Stimulated activated CD8-positive, alpha-beta memory T cell treated with anti-CD3 and anti-CD28 coated beads, Interleukin-15, amount 100 ng/mL, for 1 hour (primary cell): Measurements from ENCODE around the gene CCDC141.

ENCODE experiments used
- DNase-seq: peaks from one replicate; pipeline ENCODE4 v3.0.0-alpha.2; 2020; ENCODE audit warnings: low read depth

The CCDC141 gene

DNA sequence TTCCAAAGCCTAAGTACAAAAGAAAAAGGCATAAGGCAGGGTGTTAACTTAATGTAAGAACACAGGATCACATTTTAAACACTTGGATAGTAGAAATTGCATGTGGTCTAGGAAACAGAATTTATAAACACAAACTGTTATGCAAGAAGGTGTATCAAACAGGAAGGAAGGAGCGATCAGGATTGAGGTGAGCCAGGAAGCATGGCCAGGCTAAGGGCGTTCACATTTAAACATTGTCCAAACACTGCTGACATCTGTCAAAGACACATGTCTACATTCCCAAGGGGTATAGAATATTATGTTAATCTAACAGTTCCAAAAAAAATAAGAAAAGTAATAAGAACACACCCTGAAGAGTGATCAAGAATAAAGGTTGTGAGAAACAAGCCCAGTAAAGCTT, 71.3 kb downstream of the CCDC141 start:
- no peak for DNase-seq

- DNase-seq: no peak
Observed at GRCh38 chr2:178976351-178976750, 73.6 kb downstream of the CCDC141 start.

- no peak for DNase-seq
Observed at GRCh38 chr2:178962805-178963433, 87.0 kb downstream of the CCDC141 start.

- no peak for DNase-seq
Observed at GRCh38 chr2:178962152-178962551, 87.8 kb downstream of the CCDC141 start.

- no peak for DNase-seq
Observed at GRCh38 chr2:178954049-178954448, 95.9 kb downstream of the CCDC141 start.

GRCh38 chr2:178951266-178952006, 98.5 kb downstream of the CCDC141 start:
- no peak for DNase-seq

DNA sequence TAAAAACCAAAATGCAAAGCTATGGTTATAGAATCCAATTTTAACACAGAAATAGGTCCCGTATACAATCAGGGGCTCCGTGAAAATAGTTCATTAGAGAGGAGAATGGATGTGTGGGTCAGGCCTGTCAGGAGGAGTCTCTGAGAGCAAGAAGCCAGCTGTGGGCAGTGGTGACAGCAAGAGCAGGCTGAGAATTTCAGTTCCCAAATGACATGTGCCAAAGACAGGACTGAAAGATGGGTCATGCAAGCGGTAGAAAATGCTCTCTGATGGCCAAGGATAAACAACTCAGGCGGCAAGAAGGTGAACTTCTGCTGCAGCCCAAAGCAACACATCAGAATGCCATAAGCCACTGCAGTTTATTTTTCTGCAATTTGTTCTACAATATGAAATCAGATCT, 100.4 kb downstream of the CCDC141 start:
- DNase-seq: no peak

- no peak for DNase-seq
Observed at GRCh38 chr2:178949151-178949550, 100.8 kb downstream of the CCDC141 start.

DNA sequence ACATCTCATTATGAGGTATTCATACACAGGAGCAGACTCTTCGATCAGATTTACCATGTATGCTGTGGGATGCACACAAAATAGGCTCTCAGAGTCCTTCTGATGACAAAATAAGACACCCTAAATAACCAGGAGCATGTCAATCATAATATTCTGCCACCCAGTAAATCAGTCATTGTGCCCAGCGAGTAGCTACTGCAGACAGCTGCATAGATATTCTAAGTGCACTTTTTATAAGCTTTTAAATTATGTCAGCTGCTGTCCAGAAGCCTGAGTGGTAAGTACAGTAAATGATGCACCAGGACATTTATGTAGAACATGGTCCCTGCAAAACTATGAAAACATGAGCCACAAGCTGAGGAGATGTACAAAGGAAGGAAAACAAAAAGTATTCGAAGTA, 102.9 kb downstream of the CCDC141 start:
- no peak for DNase-seq

GRCh38 chr2:178946494-178946893, 103.4 kb downstream of the CCDC141 start:
- DNase-seq: no peak

DNA sequence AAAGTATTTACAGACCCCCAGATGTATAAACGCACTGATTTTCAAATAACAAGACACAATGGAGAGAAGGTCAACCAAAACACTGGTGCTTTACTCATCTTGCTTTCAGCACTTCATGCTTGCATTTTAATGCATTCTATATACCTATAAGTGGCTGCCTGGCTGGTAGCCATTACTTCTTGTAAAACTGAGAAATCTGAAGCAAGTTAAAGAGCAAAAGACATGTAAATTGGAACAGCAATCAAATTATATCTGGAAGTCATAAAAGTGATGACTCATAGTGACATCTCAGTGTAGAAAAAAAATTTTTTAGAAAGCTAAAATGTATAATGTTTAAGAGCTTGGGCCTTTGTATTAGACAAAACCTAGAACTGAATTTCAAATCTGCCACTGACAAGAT, 106.2 kb downstream of the CCDC141 start:
- DNase-seq: no peak

DNA sequence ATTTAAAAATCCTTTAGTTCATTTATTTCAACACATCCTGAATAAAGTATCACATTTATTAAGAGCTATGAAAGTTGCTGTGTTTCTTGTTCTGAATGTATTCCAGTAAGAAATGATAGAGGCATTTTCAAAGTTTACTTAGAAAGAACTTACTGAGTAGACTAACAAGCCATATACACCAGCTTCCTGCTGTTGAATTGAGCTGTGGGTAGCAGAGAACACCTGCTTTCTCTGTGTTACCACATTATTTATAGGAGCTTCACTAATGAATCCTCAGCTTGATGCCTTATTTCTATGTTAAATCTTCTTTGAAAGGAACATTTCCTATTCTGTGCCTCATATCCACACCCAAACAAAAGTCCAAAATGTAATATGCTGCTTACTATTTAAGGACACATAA, 115.4 kb downstream of the CCDC141 start:
- DNase-seq: no peak

- DNase-seq: no peak
Observed at GRCh38 chr2:178933493-178933892, 116.4 kb downstream of the CCDC141 start.

DNA sequence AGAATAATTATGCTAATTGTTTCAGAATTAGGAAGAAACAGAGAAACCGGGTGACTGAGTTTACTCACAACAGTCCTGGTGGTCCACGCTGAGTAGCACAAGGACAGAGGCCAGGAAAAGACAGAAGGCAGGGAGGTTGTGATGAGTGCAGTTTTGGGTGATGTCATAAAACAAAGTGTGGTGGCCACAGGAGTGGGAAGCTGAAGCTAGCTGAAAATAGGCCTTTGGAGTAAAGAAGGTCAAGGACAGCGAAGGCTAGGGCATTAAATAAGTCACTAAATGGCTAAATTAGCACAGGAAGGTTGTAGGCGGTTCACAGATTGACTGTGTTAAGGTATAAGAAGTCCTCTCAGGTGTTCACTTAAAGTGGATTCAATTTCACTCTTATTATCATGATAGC, 121.9 kb downstream of the CCDC141 start:
- DNase-seq: no peak

DNA sequence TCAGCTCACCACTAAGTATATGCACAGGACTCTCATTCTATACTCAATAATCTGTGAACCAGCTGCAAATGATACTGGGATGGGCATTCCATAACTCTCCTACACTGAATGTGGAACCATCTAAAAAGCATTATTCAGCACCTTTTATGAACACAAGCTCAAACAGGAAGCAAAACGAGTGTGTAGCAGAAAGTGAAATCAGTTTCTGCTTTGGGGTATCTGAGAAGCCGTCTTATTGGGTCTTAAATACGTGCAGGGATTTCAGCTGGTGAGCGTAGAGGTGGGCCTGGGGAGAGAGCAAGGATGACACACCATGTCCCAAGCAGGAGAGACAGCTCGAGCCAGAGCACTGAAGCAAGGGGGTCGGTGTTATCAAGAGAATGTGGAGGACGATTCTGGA, 122.8 kb downstream of the CCDC141 start:
- DNase-seq: no peak

DNA sequence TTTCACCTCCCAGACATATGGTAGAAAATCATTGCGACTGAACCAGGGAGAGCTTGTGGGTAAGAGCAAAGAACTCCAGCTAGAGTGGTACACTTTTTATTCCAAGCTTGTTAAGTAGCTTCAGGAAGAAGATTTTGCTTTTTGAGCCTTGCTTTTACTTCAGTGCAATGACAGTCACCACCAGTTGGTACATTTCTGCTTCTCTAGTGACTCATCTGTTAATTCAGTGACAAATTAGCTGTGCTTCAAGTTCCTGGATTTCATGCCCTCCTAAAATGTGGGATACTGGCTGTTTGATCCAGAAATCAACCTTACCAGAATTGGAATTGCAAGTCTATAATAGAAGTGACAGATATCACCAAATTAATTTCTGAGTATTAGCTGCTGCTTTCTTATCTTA, 125.1 kb downstream of the CCDC141 start:
- DNase-seq: no peak

- DNase-seq: no peak
Observed at GRCh38 chr2:178923546-178923945, 126.4 kb downstream of the CCDC141 start.

- no peak for DNase-seq
Observed at GRCh38 chr2:178920916-178921513, 128.9 kb downstream of the CCDC141 start.

DNA sequence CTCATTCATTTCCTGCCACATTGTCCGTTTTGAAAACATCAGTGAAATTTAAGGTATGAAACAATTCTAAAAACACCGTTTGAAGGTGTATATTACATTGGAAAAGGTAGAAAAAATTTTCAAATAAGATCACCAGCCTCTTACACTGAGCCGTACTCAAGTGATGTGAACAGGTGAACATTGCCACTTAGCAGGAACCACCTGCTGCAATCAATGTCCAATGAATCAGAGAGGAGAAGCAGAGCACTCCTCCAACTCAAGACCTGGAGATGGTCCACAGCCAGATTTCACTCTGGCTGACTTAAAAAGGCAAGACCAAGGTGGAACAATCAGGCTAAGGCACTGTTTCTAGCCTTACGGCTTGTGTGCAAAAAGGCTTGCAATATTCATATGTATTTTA, 132.4 kb downstream of the CCDC141 start:
- DNase-seq: no peak

DNA sequence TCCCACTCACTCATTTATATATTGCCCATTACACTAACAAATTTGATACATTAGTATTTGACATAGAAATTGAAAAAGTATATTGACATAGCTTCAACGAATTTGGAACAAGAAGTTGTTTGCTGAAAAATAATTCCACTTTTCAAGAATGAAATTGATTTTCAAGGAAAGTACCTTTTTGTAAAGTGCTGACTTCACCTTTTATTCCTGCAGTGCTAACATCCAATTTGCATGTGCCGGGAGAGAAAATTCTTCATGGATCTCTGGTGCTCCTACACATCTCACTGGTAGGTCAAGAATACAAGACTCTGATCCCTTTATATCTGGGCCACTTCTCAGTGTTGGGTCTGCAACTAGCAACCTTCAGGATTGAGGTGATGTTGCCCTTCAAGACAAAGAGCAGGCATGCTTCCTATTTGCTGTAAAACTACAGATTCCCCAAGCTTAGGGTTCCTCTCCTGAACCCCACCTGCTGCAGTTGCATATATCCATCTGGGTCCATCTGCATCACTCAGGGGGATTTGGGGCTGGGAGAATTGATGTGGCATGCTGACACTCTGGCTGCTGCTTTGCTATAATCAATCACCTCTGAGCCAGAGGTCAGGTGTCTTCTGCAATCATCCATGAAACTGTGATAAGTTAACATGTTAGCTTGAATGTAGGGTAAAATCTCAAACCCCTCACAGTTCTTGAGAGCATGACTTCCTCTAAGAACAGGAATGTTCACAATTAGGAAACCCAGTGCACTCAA, 134.3 kb downstream of the CCDC141 start:
- no peak for DNase-seq

GRCh38 chr2:178914259-178914849, 135.6 kb downstream of the CCDC141 start:
- peak; percentile 50 for DNase-seq

GRCh38 chr2:178913049-178913441, 136.9 kb downstream of the CCDC141 start:
- no peak for DNase-seq
